ENCODE data around the gene CBS.
"Not testable (repeated sequence)": the region's sequence is repeated elsewhere in the genome, so short reads cannot be mapped to it uniquely, and the experiment has no call there.

Gene CBS

GRCh38 chr21:43075170-43076022 lies at the start of gene CBS:
TSS of gene CBS (minus strand) at chr21:43075835. CDS start at chr21:43072193, 3,642 bp downstream.
- DNase-seq (ENCODE audit: low spot score): not testable (repeated sequence)

- DNase-seq (ENCODE audit: low spot score): not testable (repeated sequence)
Observed at GRCh38 chr21:43115956-43116355, 40.3 kb upstream of the CBS start.

- DNase-seq (ENCODE audit: low spot score): not testable (repeated sequence)
Observed at GRCh38 chr21:43114483-43114882, 38.8 kb upstream of the CBS start.

GRCh38 chr21:43109006-43109405 lies 33.4 kb upstream of the CBS start:
- DNase-seq (ENCODE audit: low spot score): not testable (repeated sequence)

- not testable (repeated sequence) for DNase-seq (ENCODE audit: low spot score)
Observed at GRCh38 chr21:43108177-43108576, 32.5 kb upstream of the CBS start.

GRCh38 chr21:43107794-43108137 lies 32.1 kb upstream of the CBS start:
- not testable (repeated sequence) for DNase-seq (ENCODE audit: low spot score)

- DNase-seq (ENCODE audit: low spot score): not testable (repeated sequence)
Observed at GRCh38 chr21:43106965-43107793, 31.5 kb upstream of the CBS start, which contains the start of gene U2AF1. TSS of gene U2AF1 (minus strand) at chr21:43107570. CDS start at chr21:43107494, 76 bp downstream.

GRCh38 chr21:43104642-43105041 lies 29.0 kb upstream of the CBS start:
- DNase-seq (ENCODE audit: low spot score): not testable (repeated sequence)

- not testable (repeated sequence) for DNase-seq (ENCODE audit: low spot score)
Observed at GRCh38 chr21:43102281-43102680, 26.6 kb upstream of the CBS start.

- not testable (repeated sequence) for DNase-seq (ENCODE audit: low spot score)
Observed at GRCh38 chr21:43101676-43102075, 26.0 kb upstream of the CBS start.

GRCh38 chr21:43101000-43101399 lies 25.4 kb upstream of the CBS start:
- DNase-seq (ENCODE audit: low spot score): not testable (repeated sequence)

- not testable (repeated sequence) for DNase-seq (ENCODE audit: low spot score)
Observed at GRCh38 chr21:43091979-43092614, 16.5 kb upstream of the CBS start.

GRCh38 chr21:43090947-43091346 lies 15.3 kb upstream of the CBS start:
- not testable (repeated sequence) for DNase-seq (ENCODE audit: low spot score)

GRCh38 chr21:43089463-43089862 lies 13.8 kb upstream of the CBS start:
- not testable (repeated sequence) for DNase-seq (ENCODE audit: low spot score)

GRCh38 chr21:43082587-43083300 lies 7.1 kb upstream of the CBS start:
- DNase-seq (ENCODE audit: low spot score): not testable (repeated sequence)

GRCh38 chr21:43076643-43077042 lies 1.0 kb upstream of the CBS start:
- DNase-seq (ENCODE audit: low spot score): not testable (repeated sequence)

GRCh38 chr21:43076023-43076637 lies 495 bp upstream of the CBS start:
- not testable (repeated sequence) for DNase-seq (ENCODE audit: low spot score)

- not testable (repeated sequence) for DNase-seq (ENCODE audit: low spot score)
Observed at GRCh38 chr21:43074401-43075169, 1.1 kb downstream of the CBS start.

GRCh38 chr21:43072742-43073141 lies 2.9 kb downstream of the CBS start:
- DNase-seq (ENCODE audit: low spot score): not testable (repeated sequence)

- DNase-seq (ENCODE audit: low spot score): not testable (repeated sequence)
Observed at GRCh38 chr21:43069682-43070081, 6.0 kb downstream of the CBS start.

All from COLO829 (cell line).